H1 (cell line): ENCODE data around the gene KLHL10. TPM values are rescaled to one million over a fixed set of nuclear protein-coding genes. Genes with fewer than 3 reads are reported as not detected.

Source experiments
- CTBP2 ChIP-seq: IDR thresholded peaks from 2 replicates; pipeline ENCODE4 v1.7.0; 2011; ENCODE audit warnings: borderline replicate concordance, mild to moderate bottlenecking, moderate library complexity, mixed read lengths, low read length; ENCODE audit not compliant: insufficient read depth, insufficient read length
- KDM1A ChIP-seq: fragments of 200-600, 300-600 bp; sonication (generic); IDR thresholded peaks from 2 replicates; pipeline ENCODE4 v1.7.1; 2016; ENCODE audit warnings: mild to moderate bottlenecking, low read length, borderline replicate concordance
- polyA plus RNA-seq, 7 experiments: library from polyadenylated mRNA; depleted of rRNA in 3 of 7; stranded (reverse) in 5 of 7; unstranded in 2 of 7; fragments of >200 nt in 5 of 7; fragments of 200-250 nt in 2 of 7; gene quantifications; 1 replicate in 5 of 7; 2 replicates in 1 of 7; 4 replicates in 1 of 7; pipeline versions ENCODE4 v1.2.1 to v1.2.3, GENCODE V29; 2011 to 2013; ENCODE audit warnings: missing spikeins in 2 of 7, mixed read lengths in 2 of 7
- total RNA-seq: library from RNA; stranded (reverse); fragmentation: NEBNext Ultra II Directional; extraction: Animal tissue kit (Norgen Biotek cat#: 25700); gene quantifications from 2 replicates; pipeline ENCODE4 v1.2.1, GENCODE V29; 2021

KLHL10 gene
- total and polyA plus RNA-seq, 2 of the 8 experiments (the other 6 are each of a cell fraction or from before 2014, with no cell fraction given), result 0.19 to 0.26 TPM

DNA sequence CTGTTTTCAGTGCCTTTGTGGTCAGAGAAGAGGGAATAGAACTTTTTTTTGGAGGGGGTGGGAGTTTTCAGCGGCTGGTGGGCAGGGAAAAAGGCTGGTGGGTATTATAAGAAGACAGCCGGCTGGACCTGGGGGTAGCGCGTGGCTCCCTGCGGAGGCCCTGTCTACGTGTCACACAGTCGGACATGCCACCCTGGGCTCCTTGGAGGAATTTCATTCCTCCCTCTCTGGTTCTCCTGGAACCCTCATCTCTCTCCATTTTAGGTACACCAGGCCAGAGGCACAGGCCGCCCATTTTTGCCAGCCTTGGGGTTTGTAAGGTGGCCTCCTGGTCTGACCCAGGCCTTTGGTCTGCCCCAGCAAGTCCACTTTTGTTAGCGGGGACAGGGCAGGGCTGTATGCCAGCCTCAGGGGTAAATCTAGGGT is 23.9 kb upstream of the KLHL10 start (continued):
- no peak for TF ChIP-seq KDM1A
- no peak for TF ChIP-seq CTBP2
